HT-29 (cell line): Measurements from ENCODE around the gene ZNF488. TPM values are rescaled to one million over a fixed set of nuclear protein-coding genes. Genes with fewer than 3 reads are reported as not detected.
A peak's percentile ranks its signal among the peaks of the same experiment; 100 is the strongest.

Source experiments
- DNase-seq: peaks from one replicate; pipeline ENCODE4 v3.0.0-alpha.2; 2015; ENCODE audit warnings: low spot score
- total RNA-seq: library from RNA; depleted of rRNA; stranded (reverse); fragments of >200 nt; shearing (Covaris generic); gene quantifications from 2 replicates; pipeline ENCODE4 v1.2.3, GENCODE V29; 2014

Gene ZNF488
- total RNA-seq, 1 experiment from 2014 or later: 6.6 TPM

GRCh38 chr10:47332371-47332770 is 51.7 kb downstream of the ZNF488 start:
- DNase-seq: no peak

- DNase-seq: no peak
Measured at GRCh38 chr10:47331954-47332353, 52.1 kb downstream of the ZNF488 start.

GRCh38 chr10:47331491-47331890 is 52.6 kb downstream of the ZNF488 start:
- DNase-seq: no peak

- peak; percentile 67 for DNase-seq
Measured at GRCh38 chr10:47330804-47331203, 53.3 kb downstream of the ZNF488 start.

GRCh38 chr10:47330366-47330765 is 53.7 kb downstream of the ZNF488 start:
- no peak for DNase-seq

GRCh38 chr10:47329855-47330254 is 54.2 kb downstream of the ZNF488 start:
- DNase-seq: no peak

GRCh38 chr10:47326927-47327330 is 57.2 kb downstream of the ZNF488 start:
- no peak for DNase-seq

- no peak for DNase-seq
Measured at GRCh38 chr10:47326306-47326926, 57.7 kb downstream of the ZNF488 start.

- DNase-seq: no peak
Measured at GRCh38 chr10:47325303-47326291, 58.5 kb downstream of the ZNF488 start.

- no peak for DNase-seq
Measured at GRCh38 chr10:47323636-47324296, 60.3 kb downstream of the ZNF488 start.

- DNase-seq: no peak
Measured at GRCh38 chr10:47323087-47323486, 61.0 kb downstream of the ZNF488 start.

GRCh38 chr10:47322300-47323061 is 61.6 kb downstream of the ZNF488 start, which contains the start of gene GDF2:
GDF2 (plus strand) TSS chr10:47322454; CDS start chr10:47322669, 215 bp downstream.
- DNase-seq: no peak

GRCh38 chr10:47321521-47322195 is 62.4 kb downstream of the ZNF488 start:
- DNase-seq: no peak

GRCh38 chr10:47320812-47321211 is 63.3 kb downstream of the ZNF488 start:
- DNase-seq: no peak

- DNase-seq: no peak
Measured at GRCh38 chr10:47319784-47320183, 64.3 kb downstream of the ZNF488 start.

GRCh38 chr10:47318706-47319105 is 65.4 kb downstream of the ZNF488 start:
- peak; percentile 20 for DNase-seq

GRCh38 chr10:47317251-47317650 is 66.8 kb downstream of the ZNF488 start:
- DNase-seq: no peak

GRCh38 chr10:47316131-47316530 is 68.0 kb downstream of the ZNF488 start:
- DNase-seq: no peak
